Thymus (tissue), 11 donors: ENCODE measurements around the gene ENKUR. TPM values are rescaled to one million over a fixed set of nuclear protein-coding genes. Genes with fewer than 3 reads are reported as not detected.
"Not testable (repeated sequence)": the region's sequence is repeated elsewhere in the genome, so short reads cannot be mapped to it uniquely, and the experiment has no call there.

Experiments
- DNase-seq, 9 donors: peaks; one replicate each; pipeline ENCODE4 v3.0.0-alpha.2; 2013; ENCODE audit warnings: low spot score in 9 of 9, low read depth in 6 of 9, missing footprints in 1 of 9
- H3K27ac ChIP-seq, 2 donors: one replicate each; pipeline ENCODE4 v1.5.1; 2013; ENCODE audit warnings: control low read depth in 1 of 2, low read depth in 1 of 2, low read length in 1 of 2, mild to moderate bottlenecking in 1 of 2, moderate library complexity in 1 of 2
- H3K27me3 ChIP-seq, 2 donors: one replicate each; pipeline ENCODE4 v1.5.1; 2013; ENCODE audit warnings: low read length in 1 of 2; ENCODE audit not compliant: control insufficient read depth in 2 of 2, insufficient read depth in 1 of 2
- H3K36me3 ChIP-seq, 2 donors: one replicate each; pipeline ENCODE4 v1.5.1; 2013; ENCODE audit warnings: low read length in 1 of 2, mild to moderate bottlenecking in 1 of 2, moderate library complexity in 1 of 2; ENCODE audit not compliant: control insufficient read depth in 2 of 2, insufficient read depth in 2 of 2
- H3K4me1 ChIP-seq, 2 donors: one replicate each; pipeline ENCODE4 v1.5.1; 2013; ENCODE audit warnings: low read length in 2 of 2; ENCODE audit not compliant: control insufficient read depth in 2 of 2, insufficient read depth in 2 of 2
- H3K4me3 ChIP-seq, 2 donors: one replicate each; pipeline ENCODE4 v1.5.1; 2013; ENCODE audit warnings: low read length in 2 of 2, control low read depth in 1 of 2, mild to moderate bottlenecking in 1 of 2
- H3K9me3 ChIP-seq, 2 donors: one replicate each; pipeline ENCODE4 v1.5.1; 2013; ENCODE audit warnings: low read length in 1 of 2, mild to moderate bottlenecking in 1 of 2; ENCODE audit not compliant: control insufficient read depth in 2 of 2, insufficient read depth in 1 of 2
- WGBS: extraction: QIAGEN DNeasy Blood & Tissue Kit; methylation state at CpG from one replicate; pipeline ENCODE4 v1.1.7; 2013; 5-methylcytosine and 5-hydroxymethylcytosine counted together
- polyA plus RNA-seq: library from polyadenylated mRNA; stranded (reverse); fragments of 200-250 nt; gene quantifications from one replicate; pipeline ENCODE4 v1.2.3, GENCODE V29; 2013
- total RNA-seq: library from RNA; stranded (reverse); fragments of 120-200 nt; gene quantifications from one replicate; pipeline ENCODE4 v1.2.4, GENCODE V29; 2013
- donor health status: healthy.

Gene ENKUR
- total and polyA plus RNA-seq, 2 donors, result 0.05 to 0.41 TPM

GRCh38 chr10:24971374-24971773 is 44.6 kb downstream of the ENKUR start:
- Histone ChIP-seq H3K27me3 (no peaks in the 10 kb centered on the region), H3K27ac (no peak overlapping the region), H3K4me1 (no peaks in the 10 kb centered on the region), H3K36me3 (no peaks in the 10 kb centered on the region), H3K9me3 (no peaks in the 10 kb centered on the region), H3K4me3 (no peak overlapping the region)
- no peak for DNase-seq

GRCh38 chr10:24969841-24970281 is 46.1 kb downstream of the ENKUR start:
- DNase-seq, result no peak
- H3K4me1 ChIP-seq, result no peaks in the 10 kb centered on the region
- H3K4me3 ChIP-seq, result no peak overlapping the region
- H3K27me3 ChIP-seq, result no peaks in the 10 kb centered on the region
- H3K36me3 ChIP-seq, result no peaks in the 10 kb centered on the region
- peak overlapping the region in 1 of 2 donors; percentile 24 for H3K27ac ChIP-seq
- no peaks in the 10 kb centered on the region for H3K9me3 ChIP-seq
- 97% methylated on average over 2 of the region's 2 CpGs for WGBS

- WGBS, result 99% methylated on average over 11 of the region's 11 CpGs
- not testable (repeated sequence) for H3K27ac ChIP-seq, H3K9me3 ChIP-seq, DNase-seq, H3K4me1 ChIP-seq, H3K27me3 ChIP-seq, H3K4me3 ChIP-seq, H3K36me3 ChIP-seq
Observed at GRCh38 chr10:24968951-24969350, 47.0 kb downstream of the ENKUR start.

GRCh38 chr10:24968349-24968748 is 47.6 kb downstream of the ENKUR start:
- Histone ChIP-seq H3K9me3 (no peaks in the 10 kb centered on the region), H3K27me3 (no peaks in the 10 kb centered on the region), H3K27ac (no peak overlapping the region), H3K36me3 (no peaks in the 10 kb centered on the region), H3K4me3 (no peak overlapping the region), H3K4me1 (no peaks in the 10 kb centered on the region)
- 95% methylated on average over 7 of the region's 7 CpGs for WGBS
- no peak for DNase-seq

GRCh38 chr10:24966962-24967481 is 48.9 kb downstream of the ENKUR start:
- no peaks in the 10 kb centered on the region for H3K9me3 ChIP-seq
- H3K27me3 ChIP-seq, result no peaks in the 10 kb centered on the region
- no peak overlapping the region for H3K27ac ChIP-seq
- DNase-seq, result no peak
- H3K4me3 ChIP-seq, result no peak overlapping the region
- 95% methylated on average over 5 of the region's 5 CpGs for WGBS
- no peaks in the 10 kb centered on the region for H3K4me1 ChIP-seq
- H3K36me3 ChIP-seq, result no peaks in the 10 kb centered on the region

GRCh38 chr10:24965051-24965450 is 50.9 kb downstream of the ENKUR start:
- H3K27me3 ChIP-seq, result no peaks in the 10 kb centered on the region
- WGBS, result 99% methylated on average over 3 of the region's 3 CpGs
- H3K36me3 ChIP-seq, result no peaks in the 10 kb centered on the region
- H3K4me3 ChIP-seq, result no peak overlapping the region
- DNase-seq, result no peak
- no peaks in the 10 kb centered on the region for H3K9me3 ChIP-seq
- no peaks in the 10 kb centered on the region for H3K4me1 ChIP-seq
- no peak overlapping the region for H3K27ac ChIP-seq

- Histone ChIP-seq H3K9me3 (no peaks in the 10 kb centered on the region), H3K27me3 (no peaks in the 10 kb centered on the region), H3K27ac (no peak overlapping the region), H3K36me3 (no peaks in the 10 kb centered on the region), H3K4me3 (no peak overlapping the region), H3K4me1 (no peaks in the 10 kb centered on the region)
- no peak for DNase-seq
- whole genome bisulfite sequencing, result 93% methylated on average over 5 of the region's 5 CpGs
Observed at GRCh38 chr10:24963521-24964041, 52.4 kb downstream of the ENKUR start.

GRCh38 chr10:24962995-24963394 is 53.0 kb downstream of the ENKUR start:
- no peak overlapping the region for H3K27ac ChIP-seq
- no peaks in the 10 kb centered on the region for H3K27me3 ChIP-seq
- H3K36me3 ChIP-seq, result no peaks in the 10 kb centered on the region
- WGBS, result 62% methylated on average over 3 of the region's 3 CpGs
- H3K4me1 ChIP-seq, result no peaks in the 10 kb centered on the region
- no peak overlapping the region for H3K4me3 ChIP-seq
- DNase-seq, result no peak
- no peaks in the 10 kb centered on the region for H3K9me3 ChIP-seq

GRCh38 chr10:24961582-24961981 is 54.4 kb downstream of the ENKUR start:
- Histone ChIP-seq H3K27me3 (no peaks in the 10 kb centered on the region), H3K36me3 (no peaks in the 10 kb centered on the region), H3K9me3 (no peaks in the 10 kb centered on the region), H3K27ac (no peak overlapping the region), H3K4me1 (no peaks in the 10 kb centered on the region), H3K4me3 (no peak overlapping the region)
- DNase-seq, result no peak
- WGBS, result 97% methylated on average over 4 of the region's 4 CpGs

GRCh38 chr10:24959382-24959730 is 56.6 kb downstream of the ENKUR start:
- H3K27me3 ChIP-seq, result no peaks in the 10 kb centered on the region
- no peak overlapping the region for H3K4me3 ChIP-seq
- no peaks in the 10 kb centered on the region for H3K9me3 ChIP-seq
- H3K36me3 ChIP-seq, result no peaks in the 10 kb centered on the region
- WGBS, result 93% methylated on average over 3 of the region's 3 CpGs
- DNase-seq, result no peak
- no peaks in the 10 kb centered on the region for H3K4me1 ChIP-seq
- no peak overlapping the region for H3K27ac ChIP-seq
